ENCODE data around the gene MGAT5. TPM values are rescaled to one million over a fixed set of nuclear protein-coding genes. Genes with fewer than 3 reads are reported as not detected.

The MGAT5 gene
- total and polyA plus RNA-seq, 4 experiments from 2014 or later = 4.4 to 81.3 (median 48.0) TPM

DNA sequence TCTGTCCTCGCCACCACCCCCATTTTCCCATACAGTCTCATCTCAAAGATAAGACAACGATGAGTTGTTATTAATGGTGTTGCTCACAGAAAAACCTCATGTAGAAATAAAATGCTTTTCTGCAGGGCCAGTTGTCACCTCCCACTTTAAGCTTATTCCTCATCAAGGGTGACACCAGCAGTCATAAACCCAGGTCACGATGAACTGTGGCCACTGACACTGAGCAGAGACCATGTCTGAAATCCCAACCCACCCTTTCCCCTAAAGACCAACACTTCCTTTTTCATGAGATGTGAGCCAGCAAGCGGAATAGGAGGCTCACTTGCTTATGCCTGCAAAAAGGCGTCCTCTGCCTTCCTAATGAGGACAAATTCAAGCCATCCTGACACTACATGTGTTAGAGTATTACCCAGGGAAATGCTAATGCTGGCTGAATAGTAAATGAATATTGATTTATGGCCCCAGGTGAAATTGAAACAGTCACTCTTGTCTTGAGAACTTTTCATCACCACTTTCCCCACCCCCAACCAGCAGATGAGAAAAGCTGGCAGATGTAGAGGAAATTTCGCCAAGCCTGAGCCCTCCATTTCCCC lies 228.4 kb downstream of the MGAT5 start:
- H3K27me3 ChIP-seq (ENCODE audit: insufficient read depth, low read length) = no peaks in the 10 kb centered on the region
- DNase-seq = no peak
- H3K27me3 Mint-ChIP-seq = peaks cover 2 to 11% of the 10 kb centered on the region in 2 donors
- H3K4me1 Mint-ChIP-seq = no peaks in the 10 kb centered on the region
- intact Hi-C loops (cut with micrococcal nuclease) = no loop called here
- no peak overlapping the region for H3K27ac ChIP-seq (ENCODE audit: low read depth, low read length)
- H3K9me3 ChIP-seq (ENCODE audit: control insufficient read depth in 1 of 2, low read length in 2 of 2) = no peaks in the 10 kb centered on the region
- POLR2A ChIA-PET (ENCODE audit: partially characterized antibody) = no interaction called here
- H3K27ac Mint-ChIP-seq = no peak overlapping the region
- no peaks in the 10 kb centered on the region for H3K36me3 Mint-ChIP-seq
- H3K4me1 ChIP-seq (ENCODE audit: insufficient read depth, low read length) = no peaks in the 10 kb centered on the region
- H3K9me3 Mint-ChIP-seq = peaks cover 0 to 2% (median 0%) of the 10 kb centered on the region in 8 donors
- H3K4me3 Mint-ChIP-seq = no peak overlapping the region
- H3K36me3 ChIP-seq (ENCODE audit: insufficient read depth, low read length) = no peaks in the 10 kb centered on the region
- no peak overlapping the region for H3K4me3 ChIP-seq (ENCODE audit: low read length in 2 of 2)
- CTCF ChIA-PET (ENCODE audit: partially characterized antibody) = interaction anchor here (1.0 kb wide), 1 partner anchor 31 kb away, joined by 4 read pairs; no protein-coding TSS in a partner anchor

- Histone ChIP-seq H3K9me3 (ENCODE audit: control insufficient read depth in 1 of 2, low read length in 2 of 2) (no peaks in the 10 kb centered on the region), H3K27me3 (ENCODE audit: insufficient read depth, low read length) (no peaks in the 10 kb centered on the region), H3K36me3 (ENCODE audit: insufficient read depth, low read length) (no peaks in the 10 kb centered on the region), H3K27ac (ENCODE audit: low read depth, low read length) (no peak overlapping the region), H3K4me3 (ENCODE audit: low read length in 2 of 2) (no peak overlapping the region), H3K4me1 (ENCODE audit: insufficient read depth, low read length) (no peaks in the 10 kb centered on the region)
- H3K9me3 Mint-ChIP-seq = peaks cover 0 to 2% (median 0%) of the 10 kb centered on the region in 8 donors
- H3K4me3 Mint-ChIP-seq = no peak overlapping the region
- no peaks in the 10 kb centered on the region for H3K36me3 Mint-ChIP-seq
- POLR2A ChIA-PET (ENCODE audit: partially characterized antibody) = no interaction called here
- H3K27me3 Mint-ChIP-seq = peaks cover 2 to 11% of the 10 kb centered on the region in 2 donors
- no peak overlapping the region for H3K27ac Mint-ChIP-seq
- CTCF ChIA-PET (ENCODE audit: partially characterized antibody) = interaction anchor here (1.0 kb wide), 1 partner anchor 32 kb away, joined by 4 read pairs; no protein-coding TSS in a partner anchor
- DNase-seq = no peak
- no peaks in the 10 kb centered on the region for H3K4me1 Mint-ChIP-seq
- intact Hi-C loops (cut with micrococcal nuclease) = no loop called here
These were observed 229.0 kb downstream of the MGAT5 start for GRCh38 chr2:134482766-134483340.

GRCh38 chr2:134489732-134490384 lies 236.0 kb downstream of the MGAT5 start:
- no peak for DNase-seq
- intact Hi-C loops (cut with micrococcal nuclease) = no loop called here
- Histone ChIP-seq H3K27me3 (ENCODE audit: insufficient read depth, low read length) (no peaks in the 10 kb centered on the region), H3K4me3 (ENCODE audit: low read length in 2 of 2) (no peak overlapping the region), H3K27ac (ENCODE audit: low read depth, low read length) (no peak overlapping the region), H3K36me3 (ENCODE audit: insufficient read depth, low read length) (no peaks in the 10 kb centered on the region), H3K4me1 (ENCODE audit: insufficient read depth, low read length) (no peaks in the 10 kb centered on the region), H3K9me3 (ENCODE audit: control insufficient read depth in 1 of 2, low read length in 2 of 2) (no peaks in the 10 kb centered on the region)
- H3K27me3 Mint-ChIP-seq = peaks cover 0 to 8% of the 10 kb centered on the region in 2 donors
- no peak overlapping the region for H3K27ac Mint-ChIP-seq
- H3K36me3 Mint-ChIP-seq = no peaks in the 10 kb centered on the region
- no peak overlapping the region for H3K4me3 Mint-ChIP-seq
- ChIA-PET POLR2A (ENCODE audit: partially characterized antibody) (no interaction called here), CTCF (ENCODE audit: partially characterized antibody) (no interaction called here)
- H3K4me1 Mint-ChIP-seq = peaks cover 0 to 2% (median 0%) of the 10 kb centered on the region in 4 donors
- no peaks in the 10 kb centered on the region for H3K9me3 Mint-ChIP-seq

- H3K27me3 ChIP-seq (ENCODE audit: insufficient read depth, low read length) = no peaks in the 10 kb centered on the region
- H3K9me3 ChIP-seq (ENCODE audit: control insufficient read depth in 1 of 2, low read length in 2 of 2) = no peaks in the 10 kb centered on the region
- Mint-ChIP-seq H3K27me3 (peaks cover 0 to 8% of the 10 kb centered on the region in 2 donors), H3K36me3 (no peaks in the 10 kb centered on the region), H3K27ac (no peak overlapping the region), H3K4me1 (peaks cover 0 to 2% (median 0%) of the 10 kb centered on the region in 4 donors), H3K4me3 (no peak overlapping the region), H3K9me3 (no peaks in the 10 kb centered on the region)
- H3K4me1 ChIP-seq (ENCODE audit: insufficient read depth, low read length) = no peaks in the 10 kb centered on the region
- no peak overlapping the region for H3K27ac ChIP-seq (ENCODE audit: low read depth, low read length)
- ChIA-PET POLR2A (ENCODE audit: partially characterized antibody) (no interaction called here), CTCF (ENCODE audit: partially characterized antibody) (interaction anchor here (0.7 to 1.2 kb wide), 2 partner anchors 153 to 373 kb away, joined by 3 to 4 read pairs; no protein-coding TSS in a partner anchor)
- no peak overlapping the region for H3K4me3 ChIP-seq (ENCODE audit: low read length in 2 of 2)
- no peaks in the 10 kb centered on the region for H3K36me3 ChIP-seq (ENCODE audit: insufficient read depth, low read length)
- DNase-seq = no peak
- intact Hi-C loops (cut with micrococcal nuclease) = no loop called here
These were observed 236.7 kb downstream of the MGAT5 start for GRCh38 chr2:134490559-134490958.

- Mint-ChIP-seq H3K27me3 (peaks cover 0 to 8% of the 10 kb centered on the region in 2 donors), H3K9me3 (no peaks in the 10 kb centered on the region), H3K27ac (no peak overlapping the region), H3K4me3 (no peak overlapping the region), H3K4me1 (peaks cover 0 to 2% (median 0%) of the 10 kb centered on the region in 4 donors), H3K36me3 (no peaks in the 10 kb centered on the region)
- H3K27ac ChIP-seq (ENCODE audit: low read depth, low read length) = no peak overlapping the region
- H3K9me3 ChIP-seq (ENCODE audit: control insufficient read depth in 1 of 2, low read length in 2 of 2) = no peaks in the 10 kb centered on the region
- no peaks in the 10 kb centered on the region for H3K27me3 ChIP-seq (ENCODE audit: insufficient read depth, low read length)
- ChIA-PET CTCF (ENCODE audit: partially characterized antibody) (interaction anchor here (0.7 to 1.4 kb wide), 4 partner anchors 101 to 604 kb away, joined by 3 to 5 read pairs (median 4); no protein-coding TSS in a partner anchor), POLR2A (ENCODE audit: partially characterized antibody) (no interaction called here)
- DNase-seq = no peak
- H3K36me3 ChIP-seq (ENCODE audit: insufficient read depth, low read length) = no peaks in the 10 kb centered on the region
- no peak overlapping the region for H3K4me3 ChIP-seq (ENCODE audit: low read length in 2 of 2)
- intact Hi-C loops (cut with micrococcal nuclease) = no loop called here
- H3K4me1 ChIP-seq (ENCODE audit: insufficient read depth, low read length) = no peaks in the 10 kb centered on the region
These were observed 237.2 kb downstream of the MGAT5 start for GRCh38 chr2:134491022-134491421.

- Mint-ChIP-seq H3K4me3 (no peak overlapping the region), H3K4me1 (peaks cover 0 to 2% (median 0%) of the 10 kb centered on the region in 4 donors), H3K36me3 (no peaks in the 10 kb centered on the region), H3K9me3 (no peaks in the 10 kb centered on the region), H3K27ac (no peak overlapping the region), H3K27me3 (peaks cover 0 to 8% of the 10 kb centered on the region in 2 donors)
- ChIA-PET POLR2A (ENCODE audit: partially characterized antibody) (no interaction called here), CTCF (ENCODE audit: partially characterized antibody) (interaction anchor here (0.7 to 1.4 kb wide), 3 partner anchors 102 to 605 kb away, joined by 3 to 5 read pairs (median 4); no protein-coding TSS in a partner anchor)
- Histone ChIP-seq H3K36me3 (ENCODE audit: insufficient read depth, low read length) (no peaks in the 10 kb centered on the region), H3K9me3 (ENCODE audit: control insufficient read depth in 1 of 2, low read length in 2 of 2) (no peaks in the 10 kb centered on the region), H3K27me3 (ENCODE audit: insufficient read depth, low read length) (no peaks in the 10 kb centered on the region), H3K4me1 (ENCODE audit: insufficient read depth, low read length) (no peaks in the 10 kb centered on the region), H3K27ac (ENCODE audit: low read depth, low read length) (no peak overlapping the region), H3K4me3 (ENCODE audit: low read length in 2 of 2) (no peak overlapping the region)
- no peak for DNase-seq
- intact Hi-C loops (cut with micrococcal nuclease) = no loop called here
These were observed 238.0 kb downstream of the MGAT5 start for GRCh38 chr2:134491771-134492441.

- Histone ChIP-seq H3K4me1 (ENCODE audit: insufficient read depth, low read length) (no peaks in the 10 kb centered on the region), H3K9me3 (ENCODE audit: control insufficient read depth in 1 of 2, low read length in 2 of 2) (no peaks in the 10 kb centered on the region), H3K27ac (ENCODE audit: low read depth, low read length) (no peak overlapping the region), H3K27me3 (ENCODE audit: insufficient read depth, low read length) (no peaks in the 10 kb centered on the region), H3K36me3 (ENCODE audit: insufficient read depth, low read length) (no peaks in the 10 kb centered on the region), H3K4me3 (ENCODE audit: low read length in 2 of 2) (no peak overlapping the region)
- Mint-ChIP-seq H3K9me3 (no peaks in the 10 kb centered on the region), H3K27me3 (peaks cover 0 to 8% of the 10 kb centered on the region in 2 donors), H3K36me3 (no peaks in the 10 kb centered on the region), H3K4me1 (peaks cover 0 to 2% (median 0%) of the 10 kb centered on the region in 4 donors), H3K4me3 (no peak overlapping the region), H3K27ac (no peak overlapping the region)
- POLR2A ChIA-PET (ENCODE audit: partially characterized antibody) = no interaction called here
- no peak for DNase-seq
- CTCF ChIA-PET (ENCODE audit: partially characterized antibody) = no interaction called here
- intact Hi-C loops (cut with micrococcal nuclease) = no loop called here
These were observed 239.9 kb downstream of the MGAT5 start for GRCh38 chr2:134493797-134494196.
